HG03066 (cell line): ENCODE results near the gene KRTAP1-4.
"Not testable (repeated sequence)": the region's sequence is repeated elsewhere in the genome, so short reads cannot be mapped to it uniquely, and the experiment has no call there.

Source experiments
- ATAC-seq: cut with Tn5 transposase; IDR thresholded peaks from one replicate; pipeline ENCODE4 v1.9.1; 2021; ENCODE audit warnings: low read depth; ENCODE audit not compliant: unreplicated experiment

KRTAP1-4 gene, protein sequence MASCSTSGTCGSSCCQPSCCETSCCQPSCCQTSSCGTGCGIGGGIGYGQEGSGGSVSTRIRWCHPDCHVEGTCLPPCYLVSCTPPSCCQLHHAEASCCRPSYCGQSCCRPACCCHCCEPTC

DNA sequence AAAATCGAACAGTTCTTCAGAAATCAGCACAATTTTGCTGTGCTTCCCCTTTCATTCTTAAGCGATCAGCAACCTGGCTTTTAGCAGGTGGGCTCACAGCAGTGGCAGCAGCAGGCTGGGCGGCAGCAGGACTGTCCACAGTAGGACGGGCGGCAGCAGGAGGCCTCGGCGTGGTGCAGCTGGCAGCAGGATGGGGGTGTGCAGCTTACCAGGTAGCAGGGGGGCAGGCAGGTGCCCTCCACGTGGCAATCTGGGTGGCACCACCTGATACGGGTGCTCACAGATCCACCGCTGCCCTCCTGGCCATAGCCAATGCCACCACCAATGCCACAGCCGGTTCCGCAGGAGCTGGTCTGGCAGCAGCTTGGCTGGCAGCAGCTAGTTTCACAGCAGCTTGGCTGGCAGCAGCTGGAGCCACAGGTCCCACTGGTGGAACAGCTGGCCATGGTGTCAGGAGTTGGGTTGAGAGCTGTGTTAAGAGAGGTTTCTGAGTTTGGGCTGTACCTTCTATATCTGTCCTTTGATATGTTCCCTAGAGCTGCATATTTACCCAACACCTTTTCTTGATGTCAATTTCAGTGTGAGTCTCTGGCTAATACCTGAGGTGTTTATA, at the start of gene KRTAP1-4:
Gene KRTAP1-4 (minus strand): TSS at position 563 of the 613 bp plus-strand sequence. CDS start 117 bp downstream, at position 446.
- ATAC-seq, result no peak

- no peak for ATAC-seq
These were observed 46.8 kb upstream of the KRTAP1-4 start for GRCh38 chr17:41076788-41077187.

DNA sequence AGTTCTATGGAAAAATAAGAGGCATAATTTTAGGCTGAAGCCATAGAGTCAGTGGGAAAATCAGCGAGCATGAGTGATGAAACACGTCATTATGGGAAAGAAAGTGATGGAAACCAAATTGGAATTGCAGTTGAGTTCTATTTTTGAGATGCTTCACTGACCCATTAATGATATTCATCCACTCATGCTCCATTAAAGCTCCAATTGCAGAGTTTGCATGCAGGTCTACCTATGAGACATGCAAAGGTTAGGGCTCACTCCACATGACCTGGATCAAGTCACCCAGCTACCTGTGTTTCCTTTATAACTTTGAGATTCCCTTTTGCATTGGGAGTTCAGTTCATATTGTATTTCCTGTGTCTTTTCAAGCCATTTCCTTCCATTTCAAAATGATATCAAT, 43.7 kb upstream of the KRTAP1-4 start:
- no peak for ATAC-seq

DNA sequence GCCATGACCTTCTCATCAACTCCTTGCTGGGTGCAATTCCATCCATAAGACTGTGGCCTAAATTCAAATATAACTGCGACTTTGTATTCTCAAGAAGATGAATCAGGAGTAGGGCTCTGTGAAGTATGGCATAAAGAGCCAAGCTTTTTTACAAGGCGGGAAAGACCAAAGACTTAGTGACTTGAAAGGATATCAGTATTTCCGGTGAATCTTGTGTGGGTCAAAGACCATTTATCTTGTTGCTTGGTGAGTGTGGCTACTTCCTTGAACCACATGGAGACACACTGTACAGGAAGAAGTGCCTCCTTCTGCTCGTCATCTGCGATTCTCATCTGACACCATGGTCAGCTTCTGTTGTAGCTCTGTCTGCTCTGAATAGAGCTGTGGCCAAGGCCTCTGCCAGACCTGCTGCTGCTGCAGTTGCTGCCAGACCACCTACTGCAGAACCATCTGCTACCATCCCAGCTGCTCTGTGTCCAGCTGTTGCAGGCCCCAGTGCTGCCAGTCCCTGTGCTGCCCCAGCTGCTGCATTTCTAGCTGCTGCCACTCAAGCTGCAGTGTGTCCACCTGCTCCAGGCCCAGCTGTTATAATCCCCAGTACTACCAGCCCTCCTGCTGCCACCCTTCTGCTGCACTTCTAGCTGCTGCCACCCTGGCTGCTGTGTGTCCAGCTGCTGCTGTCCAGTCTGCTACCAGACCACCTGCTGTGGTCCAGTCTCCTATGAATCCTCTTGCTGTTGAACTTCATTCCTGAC, 41.8 kb upstream of the KRTAP1-4 start:
- no peak for ATAC-seq

GRCh38 chr17:41069031-41069430, 39.0 kb upstream of the KRTAP1-4 start:
- ATAC-seq, result no peak

- ATAC-seq, result no peak
These were observed 37.3 kb upstream of the KRTAP1-4 start for GRCh38 chr17:41067281-41067680.

GRCh38 chr17:41065829-41066624, 36.0 kb upstream of the KRTAP1-4 start, which contains the start of gene KRTAP2-4:
KRTAP2-4 (minus strand) TSS chr17:41065879; CDS start chr17:41065845, 34 bp downstream.
- no peak for ATAC-seq

DNA sequence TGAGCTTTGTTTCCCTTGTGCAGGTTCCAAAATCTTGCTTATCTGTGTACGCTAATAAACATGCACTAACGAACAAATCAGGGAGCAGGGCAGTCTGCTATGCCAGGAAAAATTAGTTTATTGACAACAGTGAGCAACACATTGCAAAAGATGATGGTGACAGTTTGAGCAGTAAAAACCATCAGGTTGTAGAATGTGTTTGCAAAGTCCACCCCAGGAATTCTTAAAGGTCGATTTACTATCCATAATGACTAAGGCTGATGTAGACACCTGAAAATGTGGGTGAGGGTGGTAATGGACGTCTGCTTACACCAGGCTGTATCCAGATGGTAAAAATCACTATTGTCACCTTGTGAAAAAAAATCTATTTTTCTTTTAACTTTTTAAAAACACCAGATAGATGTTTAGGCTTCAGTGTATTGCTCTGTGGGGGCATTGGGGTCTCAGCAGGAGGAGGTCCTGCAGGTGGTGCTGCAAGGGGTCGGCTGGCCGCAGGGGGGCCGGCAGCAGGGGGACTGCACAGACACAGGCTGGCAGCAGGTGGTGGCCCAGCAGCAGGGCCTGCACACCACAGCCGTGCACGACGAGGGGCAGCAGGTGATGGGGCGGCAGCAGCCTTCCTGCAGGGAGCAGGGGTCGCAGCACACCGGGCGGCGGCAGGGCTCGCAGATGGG, 35.2 kb upstream of the KRTAP1-4 start:
- not testable (repeated sequence) for ATAC-seq

DNA sequence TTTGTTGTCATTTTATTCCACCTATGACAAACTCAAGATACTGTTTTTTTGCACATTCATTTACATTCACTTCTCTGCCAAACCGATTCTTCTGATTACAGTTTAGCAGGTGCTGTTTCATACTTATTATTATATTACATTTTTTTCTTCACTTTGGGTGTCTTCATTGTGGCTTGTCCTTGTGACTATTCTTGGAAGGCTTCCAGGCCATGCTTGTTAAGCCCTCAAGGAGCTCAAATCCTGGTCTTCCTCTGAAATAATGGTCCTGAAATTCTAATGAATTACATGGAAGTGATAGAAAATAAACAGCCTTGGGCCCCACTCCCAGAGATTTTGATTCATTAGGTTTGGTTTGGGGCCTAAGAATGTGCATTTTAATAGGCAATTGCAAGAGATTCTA, 34.3 kb upstream of the KRTAP1-4 start:
- no peak for ATAC-seq

DNA sequence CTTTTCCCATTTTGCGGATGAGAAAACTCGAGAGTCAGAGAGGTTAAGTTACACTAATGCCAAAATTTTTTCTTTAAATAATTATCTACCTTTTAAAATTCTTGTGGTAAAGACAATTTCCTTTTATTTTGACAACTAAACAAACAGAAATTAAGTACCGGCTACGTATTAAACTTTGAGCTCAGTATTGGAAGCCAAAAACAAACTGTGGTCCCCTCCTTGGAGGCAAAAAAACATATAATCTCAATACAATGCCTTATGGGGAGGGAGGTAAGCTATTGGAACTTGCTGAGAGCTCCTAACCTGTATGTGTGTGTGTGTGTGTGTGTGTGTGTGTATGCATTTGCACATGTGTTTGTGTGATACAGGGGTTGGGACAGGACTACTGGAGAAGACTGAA, 33.5 kb upstream of the KRTAP1-4 start:
- ATAC-seq, result no peak

- ATAC-seq, result no peak
These were observed 32.0 kb upstream of the KRTAP1-4 start for GRCh38 chr17:41061964-41062363.

DNA sequence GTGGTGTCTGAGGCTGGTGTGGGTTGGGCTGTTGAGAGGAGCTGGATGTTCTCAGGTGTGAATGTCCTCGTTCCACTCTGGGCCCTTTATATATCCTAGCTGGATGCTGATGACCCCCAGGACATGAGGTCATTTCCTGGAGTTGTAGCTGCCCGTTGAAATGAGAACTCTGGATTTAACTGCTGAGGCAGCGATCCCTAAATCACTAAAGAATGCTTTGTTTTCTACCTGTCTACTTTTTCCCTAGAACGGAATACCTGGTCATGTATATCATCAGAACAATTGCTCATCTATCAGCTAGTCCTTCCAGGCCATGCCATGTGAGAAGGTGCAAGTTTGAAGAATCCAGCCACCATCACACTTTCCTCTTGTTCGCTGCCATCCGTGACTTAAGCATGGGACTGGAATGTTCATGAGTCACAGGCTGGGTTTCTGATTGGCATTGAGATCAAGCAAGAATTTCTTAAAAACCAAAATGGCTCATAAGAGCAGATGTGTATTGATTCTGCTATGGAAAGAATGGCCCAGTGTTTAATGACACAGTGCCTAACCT, 30.1 kb upstream of the KRTAP1-4 start, which contains the start of gene KRTAP2-3:
Gene KRTAP2-3 (minus strand): TSS at position 63 of the 553 bp plus-strand sequence. CDS start 64 bp downstream, outside the sequence.
- no peak for ATAC-seq

DNA sequence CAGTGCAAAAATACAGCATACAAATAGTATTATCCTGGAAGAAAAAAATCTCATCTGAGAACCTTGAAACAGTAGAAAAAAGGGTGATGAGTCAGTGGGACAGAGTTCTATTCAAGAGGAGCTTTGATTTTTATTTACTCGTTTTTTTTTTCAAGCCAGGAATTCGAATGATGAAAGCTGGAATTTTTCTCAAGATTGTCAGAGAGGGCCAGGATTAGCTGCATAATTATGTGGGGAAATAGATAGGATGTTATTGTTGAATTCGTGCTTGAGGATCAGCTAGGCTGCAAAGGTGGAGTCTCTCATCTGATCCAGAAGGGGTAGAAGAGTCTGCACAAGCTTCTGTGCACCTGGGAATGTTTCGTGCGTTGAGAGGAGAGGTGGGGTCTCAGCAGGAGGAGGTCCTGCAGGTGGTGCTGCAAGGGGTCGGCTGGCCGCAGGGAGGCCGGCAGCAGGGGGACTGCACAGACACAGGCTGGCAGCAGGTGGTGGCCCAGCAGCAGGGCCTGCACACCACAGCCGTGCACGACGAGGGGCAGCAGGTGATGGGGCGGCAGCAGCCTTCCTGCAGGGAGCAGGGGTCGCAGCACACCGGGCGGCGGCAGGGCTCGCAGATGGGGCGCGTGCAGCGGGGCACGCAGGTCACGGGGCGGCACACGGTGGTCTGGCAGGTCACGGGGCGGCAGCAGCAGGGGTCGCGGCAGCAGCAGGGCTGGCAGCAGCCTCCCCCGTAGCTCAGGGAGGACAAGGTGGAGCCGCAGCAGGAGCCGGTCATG, 29.5 kb upstream of the KRTAP1-4 start:
- ATAC-seq, result not testable (repeated sequence)

- no peak for ATAC-seq
These were observed 28.7 kb upstream of the KRTAP1-4 start for GRCh38 chr17:41058741-41059140.

DNA sequence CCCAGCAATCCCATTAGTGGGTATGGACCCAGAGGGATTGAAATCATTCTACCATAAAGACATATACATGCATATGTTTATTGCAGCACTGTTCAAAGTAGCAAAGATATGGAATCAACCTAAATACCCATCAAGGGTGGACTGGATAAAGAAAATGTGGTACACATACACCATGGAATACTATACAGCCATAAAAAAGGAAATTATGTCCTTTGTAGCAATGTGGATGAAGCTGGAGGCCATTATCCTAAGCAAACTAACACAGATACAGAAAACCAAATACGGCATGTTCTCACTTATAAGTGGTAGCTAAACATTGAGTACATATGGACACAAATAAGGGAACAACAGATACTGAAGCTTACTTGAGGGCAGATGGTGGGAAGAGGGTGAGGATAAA, 27.6 kb upstream of the KRTAP1-4 start:
- ATAC-seq, result no peak

GRCh38 chr17:41055130-41055529, 25.1 kb upstream of the KRTAP1-4 start, which contains the start of gene KRTAP2-2:
KRTAP2-2 (minus strand) TSS chr17:41055230; CDS start chr17:41055211, 19 bp downstream.
- ATAC-seq, result not testable (repeated sequence)

DNA sequence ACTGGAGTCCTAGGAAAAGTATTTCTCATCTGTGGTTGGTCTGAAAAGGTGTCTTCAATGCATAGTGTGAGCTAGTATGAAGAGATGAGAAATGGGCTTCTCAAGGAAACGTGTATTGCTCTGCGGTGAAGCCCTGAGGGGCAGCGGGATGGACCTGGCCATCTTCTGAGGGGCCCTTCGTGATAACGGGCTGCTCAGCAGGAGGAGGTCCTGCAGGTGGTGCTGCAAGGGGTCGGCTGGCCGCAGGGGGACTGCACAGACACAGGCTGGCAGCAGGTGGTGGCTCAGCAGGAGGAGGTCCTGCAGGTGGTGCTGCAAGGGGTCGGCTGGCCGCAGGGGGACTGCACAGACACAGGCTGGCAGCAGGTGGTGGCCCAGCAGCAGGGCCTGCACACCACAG, 24.6 kb upstream of the KRTAP1-4 start:
- not testable (repeated sequence) for ATAC-seq

GRCh38 chr17:41054025-41054424, 24.0 kb upstream of the KRTAP1-4 start:
- ATAC-seq, result no peak

DNA sequence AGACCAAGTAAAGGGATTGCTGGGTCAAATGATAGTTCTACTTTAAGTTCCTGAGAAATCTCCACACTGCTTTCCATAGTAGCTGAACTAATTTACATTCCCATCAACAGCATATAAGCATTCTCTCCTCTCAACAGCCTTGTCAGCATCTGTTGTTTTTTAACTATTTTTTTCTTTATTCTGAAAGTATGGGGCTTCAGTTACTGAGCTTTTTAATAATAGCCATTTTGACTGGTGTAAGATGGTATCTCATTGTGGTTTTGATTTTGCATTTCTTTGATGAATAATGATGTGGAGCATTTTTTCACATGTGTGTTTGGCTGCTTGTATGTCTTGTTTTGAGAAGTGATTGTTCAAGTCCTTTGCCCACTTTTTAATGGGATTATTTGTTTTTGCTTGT, 22.6 kb upstream of the KRTAP1-4 start:
- ATAC-seq, result no peak
